Measurements from ENCODE around the gene SAXO2. TPM values are rescaled to one million over a fixed set of nuclear protein-coding genes. Genes with fewer than 3 reads are reported as not detected.
"Not testable (repeated sequence)": the region's sequence is repeated elsewhere in the genome, so short reads cannot be mapped to it uniquely, and the experiment has no call there.

Gene SAXO2
- total RNA-seq (1 to 10 TPM; 1.9 to 5.1 TPM), polyA plus RNA-seq (1 to 10 TPM in 1 of 2 donors, not detected in 1; 2.5 TPM)
- long read RNA-seq, donor 1, partial matches to known transcripts: 0 of 2 reads
- long read RNA-seq, donor 1, other reads (novel, unspliced or antisense): 2 of 2 reads
- long read RNA-seq, donor 2: 0 reads

- Histone ChIP-seq H3K4me1 (ENCODE audit: control insufficient read depth in 1 of 2, insufficient read depth in 2 of 2, low read length in 2 of 2) (peaks cover 2 to 4% of the 10 kb centered on the region in 2 donors), H3K4me3 (ENCODE audit: low read length in 2 of 2) (peak within 1 kb of the TSS; percentile 53 to 88), H3K27ac (ENCODE audit: low read depth in 1 of 2, low read length in 2 of 2) (peak within 1 kb of the TSS in 1 of 2 donors; percentile 20), H3K9me3 (ENCODE audit: control insufficient read depth, low read length) (no peaks in the 10 kb centered on the region), H3K36me3 (ENCODE audit: control insufficient read depth in 1 of 2, insufficient read depth in 2 of 2, low read length in 1 of 2) (peaks cover 0 to 2% of the 10 kb centered on the region in 2 donors), H3K27me3 (ENCODE audit: control insufficient read depth in 1 of 2, insufficient read depth in 2 of 2, low read length in 1 of 2) (no peaks in the 10 kb centered on the region)
- peak; percentile 95 to 97 for DNase-seq
- peak; percentile 98 for ATAC-seq (ENCODE audit: low FRiP score)
- intact Hi-C loops (cut with DNase I): no loop called here
- 0% methylated on average over 57 of the region's 57 CpGs for WGBS, 2 donors
These were observed at the start of gene SAXO2, which contains the start of gene EFL1 for GRCh38 chr15:82262422-82263026. TSS of gene SAXO2 (plus strand) at chr15:82262818. CDS start at chr15:82262880, 62 bp downstream. TSS of gene EFL1 (minus strand) at chr15:82262734. CDS start at chr15:82261778, 956 bp downstream.

GRCh38 chr15:82216092-82216491 is 46.5 kb upstream of the SAXO2 start:
- 88 to 89% methylated on average over 2 of the region's 2 CpGs for WGBS, 2 donors
- H3K27me3 ChIP-seq (ENCODE audit: control insufficient read depth in 1 of 2, insufficient read depth in 2 of 2, low read length in 1 of 2); H3K9me3 ChIP-seq (ENCODE audit: control insufficient read depth, low read length); ATAC-seq (ENCODE audit: low FRiP score); DNase-seq; H3K36me3 ChIP-seq (ENCODE audit: control insufficient read depth in 1 of 2, insufficient read depth in 2 of 2, low read length in 1 of 2); H3K4me1 ChIP-seq (ENCODE audit: control insufficient read depth in 1 of 2, insufficient read depth in 2 of 2, low read length in 2 of 2); intact Hi-C loops (cut with DNase I); H3K27ac ChIP-seq (ENCODE audit: low read depth in 1 of 2, low read length in 2 of 2); H3K4me3 ChIP-seq (ENCODE audit: low read length in 2 of 2): not testable (repeated sequence)

GRCh38 chr15:82221535-82221934 is 41.1 kb upstream of the SAXO2 start:
- H3K36me3 ChIP-seq (ENCODE audit: control insufficient read depth in 1 of 2, insufficient read depth in 2 of 2, low read length in 1 of 2); H3K4me1 ChIP-seq (ENCODE audit: control insufficient read depth in 1 of 2, insufficient read depth in 2 of 2, low read length in 2 of 2); intact Hi-C loops (cut with DNase I); H3K9me3 ChIP-seq (ENCODE audit: control insufficient read depth, low read length); H3K27ac ChIP-seq (ENCODE audit: low read depth in 1 of 2, low read length in 2 of 2); ATAC-seq (ENCODE audit: low FRiP score); H3K27me3 ChIP-seq (ENCODE audit: control insufficient read depth in 1 of 2, insufficient read depth in 2 of 2, low read length in 1 of 2); H3K4me3 ChIP-seq (ENCODE audit: low read length in 2 of 2): not testable (repeated sequence)
- peak in 1 of 2 donors; percentile 48 for DNase-seq
- WGBS, 2 donors: 86 to 93% methylated on average over 2 of the region's 2 CpGs

- intact Hi-C loops (cut with DNase I): no loop called here
- Histone ChIP-seq H3K4me3 (ENCODE audit: low read length in 2 of 2) (no peak overlapping the region), H3K36me3 (ENCODE audit: control insufficient read depth in 1 of 2, insufficient read depth in 2 of 2, low read length in 1 of 2) (peaks cover 0 to 2% of the 10 kb centered on the region in 2 donors), H3K4me1 (ENCODE audit: control insufficient read depth in 1 of 2, insufficient read depth in 2 of 2, low read length in 2 of 2) (no peaks in the 10 kb centered on the region), H3K27ac (ENCODE audit: low read depth in 1 of 2, low read length in 2 of 2) (no peak overlapping the region), H3K9me3 (ENCODE audit: control insufficient read depth, low read length) (no peaks in the 10 kb centered on the region), H3K27me3 (ENCODE audit: control insufficient read depth in 1 of 2, insufficient read depth in 2 of 2, low read length in 1 of 2) (no peaks in the 10 kb centered on the region)
- 89 to 92% methylated on average over 1 of the region's 1 CpG for WGBS, 2 donors
- DNase-seq (no peak), ATAC-seq (ENCODE audit: low FRiP score) (no peak)
These were observed 33.9 kb upstream of the SAXO2 start for GRCh38 chr15:82228750-82229149.

- ATAC-seq (ENCODE audit: low FRiP score): no peak
- Histone ChIP-seq H3K27ac (ENCODE audit: low read depth in 1 of 2, low read length in 2 of 2) (no peak overlapping the region), H3K9me3 (ENCODE audit: control insufficient read depth, low read length) (no peaks in the 10 kb centered on the region), H3K4me3 (ENCODE audit: low read length in 2 of 2) (no peak overlapping the region), H3K4me1 (ENCODE audit: control insufficient read depth in 1 of 2, insufficient read depth in 2 of 2, low read length in 2 of 2) (no peaks in the 10 kb centered on the region), H3K36me3 (ENCODE audit: control insufficient read depth in 1 of 2, insufficient read depth in 2 of 2, low read length in 1 of 2) (peaks cover 0 to 2% of the 10 kb centered on the region in 2 donors), H3K27me3 (ENCODE audit: control insufficient read depth in 1 of 2, insufficient read depth in 2 of 2, low read length in 1 of 2) (no peaks in the 10 kb centered on the region)
- no peak for DNase-seq
- intact Hi-C loops (cut with DNase I): no loop called here
- 72 to 76% methylated on average over 2 of the region's 2 CpGs for whole genome bisulfite sequencing, 2 donors
These were observed 31.4 kb upstream of the SAXO2 start for GRCh38 chr15:82231233-82231632.

- no peaks in the 10 kb centered on the region for H3K27me3 ChIP-seq (ENCODE audit: control insufficient read depth in 1 of 2, insufficient read depth in 2 of 2, low read length in 1 of 2)
- H3K9me3 ChIP-seq (ENCODE audit: control insufficient read depth, low read length): no peaks in the 10 kb centered on the region
- peaks cover 0 to 2% of the 10 kb centered on the region in 2 donors for H3K36me3 ChIP-seq (ENCODE audit: control insufficient read depth in 1 of 2, insufficient read depth in 2 of 2, low read length in 1 of 2)
- no peak overlapping the region for H3K27ac ChIP-seq (ENCODE audit: low read depth in 1 of 2, low read length in 2 of 2)
- DNase-seq (no peak), ATAC-seq (ENCODE audit: low FRiP score) (no peak)
- H3K4me1 ChIP-seq (ENCODE audit: control insufficient read depth in 1 of 2, insufficient read depth in 2 of 2, low read length in 2 of 2): no peaks in the 10 kb centered on the region
- intact Hi-C loops (cut with DNase I): no loop called here
- H3K4me3 ChIP-seq (ENCODE audit: low read length in 2 of 2): no peak overlapping the region
- WGBS, 2 donors: 85% methylated on average over 2 of the region's 2 CpGs
These were observed 30.8 kb upstream of the SAXO2 start for GRCh38 chr15:82231842-82232241.

GRCh38 chr15:82237944-82238534 is 24.6 kb upstream of the SAXO2 start:
- H3K4me3 ChIP-seq (ENCODE audit: low read length in 2 of 2); H3K27ac ChIP-seq (ENCODE audit: low read depth in 1 of 2, low read length in 2 of 2); H3K9me3 ChIP-seq (ENCODE audit: control insufficient read depth, low read length); H3K27me3 ChIP-seq (ENCODE audit: control insufficient read depth in 1 of 2, insufficient read depth in 2 of 2, low read length in 1 of 2); H3K36me3 ChIP-seq (ENCODE audit: control insufficient read depth in 1 of 2, insufficient read depth in 2 of 2, low read length in 1 of 2); DNase-seq; ATAC-seq (ENCODE audit: low FRiP score); intact Hi-C loops (cut with DNase I); H3K4me1 ChIP-seq (ENCODE audit: control insufficient read depth in 1 of 2, insufficient read depth in 2 of 2, low read length in 2 of 2): not testable (repeated sequence)
- WGBS, 2 donors: 56 to 60% methylated on average over 2 of the region's 3 CpGs

GRCh38 chr15:82239685-82240391 is 22.8 kb upstream of the SAXO2 start:
- no peak for DNase-seq
- whole genome bisulfite sequencing, 2 donors: 95 to 96% methylated on average over 5 of the region's 5 CpGs
- Histone ChIP-seq H3K4me1 (ENCODE audit: control insufficient read depth in 1 of 2, insufficient read depth in 2 of 2, low read length in 2 of 2) (no peaks in the 10 kb centered on the region), H3K27me3 (ENCODE audit: control insufficient read depth in 1 of 2, insufficient read depth in 2 of 2, low read length in 1 of 2) (no peaks in the 10 kb centered on the region), H3K27ac (ENCODE audit: low read depth in 1 of 2, low read length in 2 of 2) (no peak overlapping the region), H3K4me3 (ENCODE audit: low read length in 2 of 2) (no peak overlapping the region), H3K9me3 (ENCODE audit: control insufficient read depth, low read length) (no peaks in the 10 kb centered on the region), H3K36me3 (ENCODE audit: control insufficient read depth in 1 of 2, insufficient read depth in 2 of 2, low read length in 1 of 2) (peaks cover 0 to 4% of the 10 kb centered on the region in 2 donors)
- no peak for ATAC-seq (ENCODE audit: low FRiP score)
- intact Hi-C loops (cut with DNase I): no loop called here

Data from aorta (tissue), 5 donors.